Psoas muscle (tissue), 8 donors: Measurements from ENCODE around the gene TRHDE. TPM values are rescaled to one million over a fixed set of nuclear protein-coding genes. Genes with fewer than 3 reads are reported as not detected.

Experiments used
- ATAC-seq, 4 donors: fragments of 200-7000 bp; cut with Tn5 transposase; one replicate each; pipeline ENCODE4 v1.9.1; 2020; ENCODE audit warnings: moderate library complexity in 3 of 4, mild to moderate bottlenecking in 2 of 4
- DNase-seq, 2 donors: peaks; one replicate each; pipeline ENCODE4 v3.0.0-alpha.2; 2020
- H3K27ac ChIP-seq: fragments of 200-600 bp; one replicate; pipeline ENCODE4 v1.8.0; 2022
- H3K27me3 ChIP-seq, 3 donors: fragments of 200-600 bp in 1 of 3; one replicate each; pipeline versions ENCODE4 v1.6.1 to v1.8.0; 2013 to 2022; ENCODE audit warnings: low read length in 2 of 3, mild to moderate bottlenecking in 2 of 3, moderate library complexity in 1 of 3; ENCODE audit not compliant: insufficient read depth in 3 of 3
- H3K36me3 ChIP-seq, 2 donors: fragments of 200-600 bp in 1 of 2; one replicate each; pipeline versions ENCODE4 v1.6.1 to v1.8.0; 2013 to 2022; ENCODE audit warnings: low read depth in 1 of 2, mild to moderate bottlenecking in 1 of 2, moderate library complexity in 1 of 2; ENCODE audit not compliant: insufficient read depth in 1 of 2
- H3K4me1 ChIP-seq: fragments of 200-600 bp; one replicate; pipeline ENCODE4 v1.8.0; 2022
- H3K4me3 ChIP-seq: fragments of 200-600 bp; one replicate; pipeline ENCODE4 v1.8.0; 2022; ENCODE audit warnings: mild to moderate bottlenecking
- H3K9me3 ChIP-seq: fragments of 200-600 bp; one replicate; pipeline ENCODE4 v1.8.0; 2022
- CTCF ChIP-seq: fragments of 200-600 bp; IDR thresholded peaks from one replicate; pipeline ENCODE4 v1.8.0; 2022; ENCODE audit warnings: antibody characterized with exemption
- WGBS, 3 donors: extraction: QIAGEN DNeasy Blood & Tissue Kit; methylation state at CpG; one replicate each; pipeline versions ENCODE4 v1.1.6 to v1.1.7; 2013; 5-methylcytosine and 5-hydroxymethylcytosine counted together
- intact Hi-C, 2 donors: fragments of 100-400 bp; cut with DNase I; formaldehyde crosslinking; loops; one replicate each; pipeline versions ENCODE4 v1.11.0 to v1.14.2; 2022
- polyA plus RNA-seq, 3 donors: library from polyadenylated mRNA; stranded (reverse); fragments of 200-250 nt; gene quantifications; one replicate each; pipeline ENCODE4 v1.2.3, GENCODE V29; 2013
- total RNA-seq, 4 donors: library from RNA; stranded (reverse); fragmentation: NEBNext Ultra II Directional in 2 of 4; extraction: Animal tissue kit (Norgen Biotek cat#: 25700) in 2 of 4; gene quantifications; one replicate each; pipeline versions ENCODE4 v1.2.1 to v1.2.4, GENCODE V29; 2021 to 2023
- donor health status: healthy with polysubstance abuse.
- donor health status: DM: no; HTN: no; CAD: no; lungs with moderate emphysema.
- donor health status: Bipolar disorder and iron deficiency.
- donor health status: healthy.
- donor health status: DM: yes; HTN: yes; CAD: no.
- donor health status: DM: no; HTN: no; CAD: no.
- donor health status: DM: no; HTN: no; CAD: no.
- donor health status: DM: yes; HTN: yes; CAD: no.

The TRHDE gene
- total and polyA plus RNA-seq, 7 donors, result 0.08 to 1.7 (median 0.60) TPM

GRCh38 chr12:72318341-72318740 lies 46.2 kb downstream of the TRHDE start:
- Histone ChIP-seq H3K36me3 (no peaks in the 10 kb centered on the region), H3K4me1 (no peaks in the 10 kb centered on the region), H3K27me3 (no peaks in the 10 kb centered on the region), H3K9me3 (no peaks in the 10 kb centered on the region), H3K27ac (no peak overlapping the region), H3K4me3 (no peak overlapping the region)
- no peak for TF ChIP-seq CTCF
- 31 to 57% (median 32%) methylated on average over 4 of the region's 4 CpGs for WGBS, 3 donors
- ATAC-seq, result peak in 1 of 4 donors; percentile 59
- intact Hi-C loops, result no loop called here
- no peak for DNase-seq

GRCh38 chr12:72323881-72324280 lies 51.7 kb downstream of the TRHDE start:
- Histone ChIP-seq H3K27me3 (no peaks in the 10 kb centered on the region), H3K36me3 (no peaks in the 10 kb centered on the region), H3K4me1 (no peaks in the 10 kb centered on the region), H3K27ac (no peak overlapping the region), H3K9me3 (no peaks in the 10 kb centered on the region), H3K4me3 (no peak overlapping the region)
- WGBS, 3 donors, result 19 to 54% (median 27%) methylated on average over 1 of the region's 1 CpG
- DNase-seq (no peak), ATAC-seq (no peak)
- no peak for TF ChIP-seq CTCF
- intact Hi-C loops, result no loop called here

- Histone ChIP-seq H3K36me3 (no peaks in the 10 kb centered on the region), H3K4me1 (peaks cover 7% of the 10 kb centered on the region), H3K27me3 (no peaks in the 10 kb centered on the region), H3K9me3 (no peaks in the 10 kb centered on the region), H3K4me3 (peak overlapping the region; percentile 48), H3K27ac (peak overlapping the region; percentile 59)
- WGBS, 3 donors, result 13 to 25% (median 17%) methylated on average over 9 of the region's 9 CpGs
- peak in 3 of 4 donors; percentile 82 to 89 (median 87) for ATAC-seq
- peak; percentile 11 to 51 for DNase-seq
- TF ChIP-seq CTCF, result no peak
- intact Hi-C loops, result loop anchor here in 1 of 2 donors (5.0 kb wide), 1 partner anchor 63 kb away; no protein-coding TSS in a partner anchor
Measured at GRCh38 chr12:72330301-72330700, 58.1 kb downstream of the TRHDE start.

- DNase-seq, result no peak
- Histone ChIP-seq H3K4me1 (peaks cover 7% of the 10 kb centered on the region), H3K9me3 (no peaks in the 10 kb centered on the region), H3K27ac (peak overlapping the region; percentile 59), H3K4me3 (peak overlapping the region; percentile 48), H3K36me3 (no peaks in the 10 kb centered on the region), H3K27me3 (no peaks in the 10 kb centered on the region)
- 47 to 76% (median 49%) methylated on average over 4 of the region's 4 CpGs for WGBS, 3 donors
- intact Hi-C loops, result loop anchor here in 1 of 2 donors (5.0 kb wide), 1 partner anchor 63 kb away; no protein-coding TSS in a partner anchor
- peak in 3 of 4 donors; percentile 34 to 62 (median 36) for ATAC-seq
- no peak for TF ChIP-seq CTCF
Measured at GRCh38 chr12:72330784-72331183, 58.6 kb downstream of the TRHDE start.

GRCh38 chr12:72337382-72337781 lies 65.2 kb downstream of the TRHDE start:
- 13 to 25% (median 16%) methylated on average over 6 of the region's 6 CpGs for WGBS, 3 donors
- TF ChIP-seq CTCF, result no peak
- no peaks in the 10 kb centered on the region for H3K36me3 ChIP-seq
- H3K27ac ChIP-seq, result peak overlapping the region; percentile 61
- intact Hi-C loops, result no loop called here
- H3K4me3 ChIP-seq, result peak overlapping the region; percentile 30
- peaks cover 7% of the 10 kb centered on the region for H3K4me1 ChIP-seq
- H3K9me3 ChIP-seq, result no peaks in the 10 kb centered on the region
- DNase-seq, result no peak
- H3K27me3 ChIP-seq, result no peaks in the 10 kb centered on the region
- ATAC-seq, result peak in 3 of 4 donors; percentile 68 to 76 (median 74)
